ENCODE data around the gene LPAR3. TPM values are rescaled to one million over a fixed set of nuclear protein-coding genes. Genes with fewer than 3 reads are reported as not detected.

Gene LPAR3
- total and polyA plus RNA-seq, 2 experiments from 2014 or later: 0.32 TPM; not detected in 1

DNA sequence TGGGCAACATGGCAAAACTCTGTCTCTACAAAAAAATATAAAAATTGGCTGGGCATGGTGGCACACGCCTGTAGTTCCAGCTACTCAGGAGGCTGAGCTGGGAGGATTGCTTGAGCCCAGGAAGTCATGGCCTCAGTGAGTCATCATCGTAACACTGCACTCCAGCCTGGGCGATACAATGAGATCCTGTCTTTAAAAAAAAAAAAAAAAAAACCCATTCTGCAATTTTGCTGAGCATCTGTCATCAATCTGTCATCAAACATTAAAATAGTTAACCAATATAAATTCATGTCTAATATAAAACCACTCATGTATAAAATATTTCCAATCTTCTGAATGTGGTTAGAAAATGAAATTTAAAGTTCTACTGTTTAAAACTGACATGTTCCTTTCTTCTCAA is 56.9 kb downstream of the LPAR3 start:
- Histone ChIP-seq H3K36me3 (ENCODE audit: low read depth) (no peaks in the 10 kb centered on the region), H3K4me2 (ENCODE audit: unreplicated experiment) (no peak overlapping the region), H2AFZ (no peak overlapping the region), H3K9me2 (ENCODE audit: insufficient read depth) (no peaks in the 10 kb centered on the region), H3K27me3 (replicated peaks; ENCODE audit: insufficient read depth) (no peaks in the 10 kb centered on the region), H4K20me1 (ENCODE audit: insufficient read depth) (no peaks in the 10 kb centered on the region), H3F3A (ENCODE audit: insufficient read depth) (peaks cover 14% of the 10 kb centered on the region), H3K27ac (no peak overlapping the region), H3K9ac (no peak overlapping the region), H3K4me3 (no peak overlapping the region), H3K4me1 (ENCODE audit: insufficient read depth) (peaks cover 4% of the 10 kb centered on the region; the same call in 1 of the 2 replicates), H3K79me2 (ENCODE audit: insufficient read depth) (no peaks in the 10 kb centered on the region), H3K9me3 (ENCODE audit: low read depth) (no peaks in the 10 kb centered on the region)
- TF ChIP-seq EZH2 (IDR thresholded peaks at IDR 0.05; ENCODE audit: insufficient read depth, poor library complexity, severe bottlenecking) (no peak), EZH2phosphoT487 (IDR thresholded peaks at IDR 0.05; ENCODE audit: insufficient read depth, low read depth) (0 out of 2 replicates have a peak, but pooled peaks have one; percentile 41)
- WGBS, 2 experiments (ENCODE audit: low coverage in 1 of 2, low lambda C conversion rate in 2 of 2, missing lambda C conversion rate in 2 of 2): 48 to 49% methylated on average over 3 of the region's 3 CpGs
- DNase-seq: peak; percentile 26
- in situ Hi-C loops (cut with MboI): no loop called here

DNA sequence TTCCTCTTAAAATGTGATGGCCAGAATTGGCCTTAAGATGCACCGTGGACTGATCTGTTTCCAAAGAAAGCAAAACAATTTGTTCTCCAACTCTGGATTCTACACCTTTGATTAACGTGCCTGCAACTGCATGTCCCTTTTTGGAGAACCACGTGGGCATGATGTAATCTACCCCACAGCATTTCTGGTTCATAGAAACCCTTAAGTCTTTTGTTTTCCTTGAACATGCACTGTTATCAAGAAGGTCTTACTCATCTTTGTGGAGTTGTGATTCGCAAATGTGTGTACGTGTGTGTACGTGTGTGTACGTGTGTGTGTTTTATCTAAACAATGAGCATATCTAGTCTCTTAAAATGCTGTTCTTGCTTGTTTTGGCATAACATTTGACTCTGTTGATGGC is 57.8 kb downstream of the LPAR3 start:
- peaks cover 4% of the 10 kb centered on the region; the same call in 1 of the 2 replicates for H3K4me1 ChIP-seq (ENCODE audit: insufficient read depth)
- no peak overlapping the region for H2AFZ ChIP-seq
- no peak overlapping the region for H3K4me3 ChIP-seq
- H3K4me2 ChIP-seq (ENCODE audit: unreplicated experiment): no peak overlapping the region
- no peak for DNase-seq
- no peaks in the 10 kb centered on the region for H3K9me3 ChIP-seq (ENCODE audit: low read depth)
- no peaks in the 10 kb centered on the region for H3K79me2 ChIP-seq (ENCODE audit: insufficient read depth)
- H3K9ac ChIP-seq: no peak overlapping the region
- TF ChIP-seq EZH2phosphoT487 (IDR thresholded peaks at IDR 0.05; ENCODE audit: insufficient read depth, low read depth): no peak
- no peak for TF ChIP-seq EZH2 (IDR thresholded peaks at IDR 0.05; ENCODE audit: insufficient read depth, poor library complexity, severe bottlenecking)
- WGBS, 2 experiments (ENCODE audit: low coverage in 1 of 2, low lambda C conversion rate in 2 of 2, missing lambda C conversion rate in 2 of 2): 80 to 84% methylated on average over 7 of the region's 7 CpGs
- H3K27me3 ChIP-seq (replicated peaks; ENCODE audit: insufficient read depth): no peaks in the 10 kb centered on the region
- peaks cover 14% of the 10 kb centered on the region for H3F3A ChIP-seq (ENCODE audit: insufficient read depth)
- no peak overlapping the region for H3K27ac ChIP-seq
- H3K9me2 ChIP-seq (ENCODE audit: insufficient read depth): no peaks in the 10 kb centered on the region
- in situ Hi-C loops (cut with MboI): no loop called here
- H4K20me1 ChIP-seq (ENCODE audit: insufficient read depth): no peaks in the 10 kb centered on the region
- H3K36me3 ChIP-seq (ENCODE audit: low read depth): no peaks in the 10 kb centered on the region

DNA sequence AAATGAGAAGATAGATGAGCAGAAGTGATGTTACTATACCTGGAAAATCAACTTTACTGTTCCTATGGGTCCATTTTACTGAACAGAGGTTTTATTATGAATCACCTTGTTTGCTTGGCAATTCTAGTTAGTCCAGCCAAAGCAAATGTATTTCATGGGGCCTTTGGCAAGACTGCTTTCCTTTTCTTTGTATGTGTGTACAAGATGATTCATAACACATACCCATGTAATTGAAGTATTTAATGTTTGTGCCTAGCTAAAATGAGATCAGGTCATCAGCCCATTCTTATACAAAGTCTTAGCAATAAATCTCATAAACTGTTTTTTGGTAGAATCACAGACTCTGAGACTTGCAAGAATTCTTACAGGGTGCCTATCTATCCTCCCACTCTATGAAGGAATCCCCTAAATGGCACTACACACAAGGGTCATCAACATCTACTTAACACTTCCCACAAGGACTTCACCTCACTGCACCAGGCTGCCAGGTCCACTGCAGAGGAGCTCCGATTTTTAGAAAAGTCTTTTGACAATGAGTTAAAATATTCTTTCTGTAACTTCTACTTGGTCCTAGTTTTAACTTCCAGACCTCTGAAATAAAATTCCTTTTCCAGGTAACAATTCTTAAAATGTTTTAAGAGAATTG is 58.5 kb downstream of the LPAR3 start:
- WGBS, 2 experiments (ENCODE audit: low coverage in 1 of 2, low lambda C conversion rate in 2 of 2, missing lambda C conversion rate in 2 of 2): 94 to 97% methylated on average over 1 of the region's 1 CpG
- H3K27me3 ChIP-seq (replicated peaks; ENCODE audit: insufficient read depth): no peaks in the 10 kb centered on the region

DNA sequence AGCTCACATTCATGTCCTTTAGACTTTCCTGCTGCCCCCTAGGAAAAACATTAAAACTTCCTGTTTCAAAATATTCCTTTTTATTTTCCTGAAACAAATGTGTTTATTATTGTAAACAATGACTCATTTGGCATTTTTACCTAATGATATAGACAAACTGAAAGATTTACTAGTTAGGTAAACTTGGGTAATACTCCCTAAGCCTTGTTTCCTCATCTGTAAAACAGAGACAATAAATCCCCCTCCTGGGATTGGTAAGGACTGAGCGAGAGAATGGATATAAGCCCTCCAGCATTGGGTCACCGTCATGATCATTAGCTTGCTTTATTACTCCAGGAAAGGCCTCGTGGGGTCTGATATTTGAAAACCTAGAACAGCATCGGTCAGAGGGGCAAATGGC is 59.8 kb downstream of the LPAR3 start:
- H3F3A ChIP-seq (ENCODE audit: insufficient read depth): peaks cover 14% of the 10 kb centered on the region
- no peak overlapping the region for H3K4me2 ChIP-seq (ENCODE audit: unreplicated experiment)
- H2AFZ ChIP-seq: no peak overlapping the region
- no peak for DNase-seq
- H3K9me2 ChIP-seq (ENCODE audit: insufficient read depth): no peaks in the 10 kb centered on the region
- H3K79me2 ChIP-seq (ENCODE audit: insufficient read depth): no peaks in the 10 kb centered on the region
- H3K9ac ChIP-seq: no peak overlapping the region
- in situ Hi-C loops (cut with MboI): no loop called here
- WGBS, 2 experiments (ENCODE audit: low coverage in 1 of 2, low lambda C conversion rate in 2 of 2, missing lambda C conversion rate in 2 of 2): 68 to 70% methylated on average over 4 of the region's 4 CpGs
- H3K4me1 ChIP-seq (ENCODE audit: insufficient read depth): peaks cover 4% of the 10 kb centered on the region; the same call in 1 of the 2 replicates
- no peak for TF ChIP-seq EZH2 (IDR thresholded peaks at IDR 0.05; ENCODE audit: insufficient read depth, poor library complexity, severe bottlenecking)
- no peak for TF ChIP-seq EZH2phosphoT487 (IDR thresholded peaks at IDR 0.05; ENCODE audit: insufficient read depth, low read depth)
- H3K36me3 ChIP-seq (ENCODE audit: low read depth): no peaks in the 10 kb centered on the region
- no peaks in the 10 kb centered on the region for H3K9me3 ChIP-seq (ENCODE audit: low read depth)
- H3K4me3 ChIP-seq: no peak overlapping the region
- no peaks in the 10 kb centered on the region for H4K20me1 ChIP-seq (ENCODE audit: insufficient read depth)
- no peak overlapping the region for H3K27ac ChIP-seq
- H3K27me3 ChIP-seq (replicated peaks; ENCODE audit: insufficient read depth): no peaks in the 10 kb centered on the region

More for the DNA sequence above, 58.5 kb downstream of the LPAR3 start:
- no peak overlapping the region for H3K27ac ChIP-seq
- H4K20me1 ChIP-seq (ENCODE audit: insufficient read depth): no peaks in the 10 kb centered on the region
- peak; percentile 84 for DNase-seq
- TF ChIP-seq EZH2 (IDR thresholded peaks at IDR 0.05; ENCODE audit: insufficient read depth, poor library complexity, severe bottlenecking) (no peak), EZH2phosphoT487 (IDR thresholded peaks at IDR 0.05; ENCODE audit: insufficient read depth, low read depth) (no peak)
- H2AFZ ChIP-seq: no peak overlapping the region
- no peak overlapping the region for H3K4me3 ChIP-seq
- H3K9ac ChIP-seq: no peak overlapping the region
- H3K9me3 ChIP-seq (ENCODE audit: low read depth): no peaks in the 10 kb centered on the region
- H3F3A ChIP-seq (ENCODE audit: insufficient read depth): peaks cover 14% of the 10 kb centered on the region
- H3K36me3 ChIP-seq (ENCODE audit: low read depth): no peaks in the 10 kb centered on the region
- peaks cover 4% of the 10 kb centered on the region; the same call in 1 of the 2 replicates for H3K4me1 ChIP-seq (ENCODE audit: insufficient read depth)
- H3K9me2 ChIP-seq (ENCODE audit: insufficient read depth): no peaks in the 10 kb centered on the region
- H3K79me2 ChIP-seq (ENCODE audit: insufficient read depth): no peaks in the 10 kb centered on the region
- H3K4me2 ChIP-seq (ENCODE audit: unreplicated experiment): no peak overlapping the region
- in situ Hi-C loops (cut with MboI): no loop called here
